Breast epithelium (tissue), 4 donors: ENCODE data around the gene CTXND1. TPM values are rescaled to one million over a fixed set of nuclear protein-coding genes. Genes with fewer than 3 reads are reported as not detected.

Experiments used
- DNase-seq, 2 donors: peaks; one replicate each; pipeline ENCODE4 v3.0.0-alpha.2; 2019; ENCODE audit warnings: low spot score in 2 of 2
- H3K27ac ChIP-seq, 2 donors: fragments of 200-600 bp; sonication (generic) in 1 of 2; one replicate each; pipeline ENCODE4 v1.5.1; 2016 to 2019; ENCODE audit warnings: mild to moderate bottlenecking in 1 of 2
- H3K27me3 ChIP-seq, 2 donors: fragments of 200-600 bp; sonication (generic) in 1 of 2; one replicate each; pipeline versions ENCODE4 v1.5.1 to v1.6.0; 2017 to 2019; ENCODE audit warnings: control low read depth in 1 of 2, mild to moderate bottlenecking in 1 of 2
- H3K36me3 ChIP-seq: fragments of 200-600 bp; one replicate; pipeline ENCODE4 v1.5.1; 2019
- H3K4me1 ChIP-seq, 2 donors: fragments of 200-600 bp; sonication (generic); one replicate each; pipeline ENCODE4 v1.5.1; 2016 to 2019; ENCODE audit warnings: control low read depth in 1 of 2
- H3K4me3 ChIP-seq, 3 donors: fragments of 200-600 bp; sonication (generic); 1 replicate in 2 of 3; 2 replicates in 1 of 3; pipeline ENCODE4 v1.5.1; 2016 to 2019; ENCODE audit warnings: mild to moderate bottlenecking in 3 of 3, moderate library complexity in 2 of 3
- H3K9me3 ChIP-seq, 2 donors: fragments of 200-600 bp; sonication (generic) in 1 of 2; one replicate each; pipeline ENCODE4 v1.5.1; 2016 to 2019; ENCODE audit warnings: control low read depth in 1 of 2
- CTCF ChIP-seq, 3 donors: fragments of 450-650 bp; IDR thresholded peaks; one replicate each; pipeline ENCODE4 v1.5.1; 2016 to 2017; ENCODE audit warnings: antibody characterized with exemption in 3 of 3, mild to moderate bottlenecking in 3 of 3, moderate library complexity in 3 of 3
- POLR2A ChIP-seq: fragments of 450-650 bp; IDR thresholded peaks from one replicate; pipeline ENCODE4 v1.6.1; 2016; ENCODE audit warnings: antibody characterized with exemption, mild to moderate bottlenecking, moderate library complexity
- POLR2AphosphoS5 ChIP-seq, 3 donors: sonication (generic); formaldehyde crosslinking; IDR thresholded peaks; one replicate each; pipeline ENCODE4 v1.6.1; 2017; ENCODE audit warnings: antibody characterized with exemption in 3 of 3
- intact Hi-C: fragments of 100-400 bp; cut with DNase I; formaldehyde crosslinking; loops from one replicate; pipeline ENCODE4 v1.15.1; 2023; ENCODE audit warnings: low total_unique reads
- total RNA-seq, 3 donors: library from RNA; depleted of rRNA; stranded (reverse); fragments of >200 nt; gene quantifications; one replicate each; pipeline ENCODE4 v1.1.0, GENCODE V29; 2016

Gene CTXND1
- total RNA-seq, 3 donors from 2014 or later = not detected

GRCh38 chr15:80191897-80192595 is 60.0 kb downstream of the CTXND1 start:
- TF ChIP-seq CTCF (IDR thresholded peaks at IDR 0.05) = no peak
- no peak for TF ChIP-seq POLR2AphosphoS5 (IDR thresholded peaks at IDR 0.05)
- TF ChIP-seq POLR2A = no peak
- DNase-seq = no peak
- Histone ChIP-seq H3K36me3 (no peaks in the 10 kb centered on the region), H3K4me3 (no peak overlapping the region), H3K27me3 (no peaks in the 10 kb centered on the region), H3K4me1 (no peaks in the 10 kb centered on the region), H3K27ac (no peak overlapping the region), H3K9me3 (no peaks in the 10 kb centered on the region)
- intact Hi-C loops = no loop called here

GRCh38 chr15:80191198-80191597 is 60.8 kb downstream of the CTXND1 start:
- H3K4me3 ChIP-seq = no peak overlapping the region

GRCh38 chr15:80188251-80188650 is 63.8 kb downstream of the CTXND1 start:
- intact Hi-C loops = no loop called here
- TF ChIP-seq POLR2A (no peak), CTCF (IDR thresholded peaks at IDR 0.05) (no peak), POLR2AphosphoS5 (IDR thresholded peaks at IDR 0.05) (no peak)

More at GRCh38 chr15:80191198-80191597, 60.8 kb downstream of the CTXND1 start:
- no peak for DNase-seq
- Histone ChIP-seq H3K27ac (no peak overlapping the region), H3K9me3 (no peaks in the 10 kb centered on the region), H3K27me3 (no peaks in the 10 kb centered on the region), H3K4me1 (no peaks in the 10 kb centered on the region), H3K36me3 (no peaks in the 10 kb centered on the region)
- intact Hi-C loops = no loop called here
- TF ChIP-seq POLR2AphosphoS5 (IDR thresholded peaks at IDR 0.05) (no peak), POLR2A (no peak), CTCF (IDR thresholded peaks at IDR 0.05) (no peak)

GRCh38 chr15:80186597-80186996 is 65.4 kb downstream of the CTXND1 start:
- Histone ChIP-seq H3K27ac (no peak overlapping the region), H3K4me1 (no peaks in the 10 kb centered on the region), H3K27me3 (no peaks in the 10 kb centered on the region), H3K4me3 (no peak overlapping the region), H3K9me3 (no peaks in the 10 kb centered on the region), H3K36me3 (no peaks in the 10 kb centered on the region)
- no peak for DNase-seq
- TF ChIP-seq CTCF (IDR thresholded peaks at IDR 0.05) (no peak), POLR2A (no peak), POLR2AphosphoS5 (IDR thresholded peaks at IDR 0.05) (no peak)
- intact Hi-C loops = no loop called here

More at GRCh38 chr15:80188251-80188650, 63.8 kb downstream of the CTXND1 start:
- DNase-seq = no peak
- Histone ChIP-seq H3K4me3 (no peak overlapping the region), H3K27me3 (no peaks in the 10 kb centered on the region), H3K36me3 (no peaks in the 10 kb centered on the region), H3K27ac (no peak overlapping the region), H3K9me3 (no peaks in the 10 kb centered on the region), H3K4me1 (no peaks in the 10 kb centered on the region)

GRCh38 chr15:80186066-80186465 is 65.9 kb downstream of the CTXND1 start:
- DNase-seq = no peak
- intact Hi-C loops = no loop called here
- Histone ChIP-seq H3K27ac (no peak overlapping the region), H3K9me3 (no peaks in the 10 kb centered on the region), H3K27me3 (no peaks in the 10 kb centered on the region), H3K4me3 (no peak overlapping the region), H3K4me1 (no peaks in the 10 kb centered on the region), H3K36me3 (no peaks in the 10 kb centered on the region)
- no peak for TF ChIP-seq CTCF (IDR thresholded peaks at IDR 0.05)
- TF ChIP-seq POLR2AphosphoS5 (IDR thresholded peaks at IDR 0.05) = no peak
